Sciatic nerve (tissue), 2 donors: ENCODE measurements around the gene ACER1. TPM values are rescaled to one million over a fixed set of nuclear protein-coding genes. Genes with fewer than 3 reads are reported as not detected.

Source experiments
- ATAC-seq: fragments of 200-7000 bp; cut with Tn5 transposase; one replicate; pipeline ENCODE4 v1.9.1; 2020; ENCODE audit warnings: mild to moderate bottlenecking, moderate library complexity
- DNase-seq: peaks from one replicate; pipeline ENCODE4 v3.0.0-alpha.2; 2020; ENCODE audit warnings: low spot score
- intact Hi-C: fragments of 100-400 bp; cut with DNase I; formaldehyde crosslinking; loops from one replicate; pipeline ENCODE4 v1.14.2; 2022
- total RNA-seq: library from RNA; stranded (reverse); fragmentation: NEBNext Ultra II Directional; extraction: Animal tissue kit (Norgen Biotek cat#: 25700); gene quantifications from one replicate; pipeline ENCODE4 v1.2.1, GENCODE V29; 2021
- donor health status: DM: no; HTN: no; CAD: no.
- donor health status: DM: no; HTN: no; CAD: no.

The ACER1 gene
- total RNA-seq, 1 donor from 2014 or later, result not detected

- intact Hi-C loops, result no loop called here
- no peak for ATAC-seq
- DNase-seq, result no peak
These were observed 74.5 kb downstream of the ACER1 start for GRCh38 chr19:6258812-6259311.

Other genes with a start within 250 kb of the ACER1 start
- 12.7 TPM for gene RFX2, start 223.1 kb downstream of the ACER1 start, total RNA-seq
- gene ACSBG2, start 197.9 kb downstream of the ACER1 start, total RNA-seq, result not detected
- gene MLLT1, start 53.6 kb downstream of the ACER1 start, total RNA-seq, result 72.5 TPM
- 43.8 TPM for gene CLPP, start 27.9 kb upstream of the ACER1 start, total RNA-seq
- 55.6 TPM for gene ALKBH7, start 39.2 kb upstream of the ACER1 start, total RNA-seq
- 2.1 TPM for gene PSPN, start 42.3 kb upstream of the ACER1 start, total RNA-seq
- gene GTF2F1, start 59.6 kb upstream of the ACER1 start, total RNA-seq, result 44.7 TPM
- 161 TPM for gene KHSRP, start 91.2 kb upstream of the ACER1 start, total RNA-seq
- 0.27 TPM for gene SLC25A41, start 100.2 kb upstream of the ACER1 start, total RNA-seq
- 61.9 TPM for gene SLC25A23, start 126.2 kb upstream of the ACER1 start, total RNA-seq
- gene CRB3, start 130.7 kb upstream of the ACER1 start, total RNA-seq, result not detected
- gene DENND1C, start 148.2 kb upstream of the ACER1 start, total RNA-seq, result 5.5 TPM
- 47.8 TPM for gene TUBB4A, start 168.7 kb upstream of the ACER1 start, total RNA-seq
- 0.62 TPM for gene TNFSF9, start 197.4 kb upstream of the ACER1 start, total RNA-seq